Epidermal melanocyte (primary cell): ENCODE measurements around the gene TMEM240.
A peak's percentile ranks its signal among the peaks of the same experiment; 100 is the strongest.
"Not testable (repeated sequence)": the region's sequence is repeated elsewhere in the genome, so short reads cannot be mapped to it uniquely, and the experiment has no call there.

Source experiments
- DNase-seq: peaks from one replicate; pipeline ENCODE4 v3.0.0; 2011; ENCODE audit warnings: low spot score; ENCODE audit not compliant: insufficient read length

TMEM240 gene

GRCh38 chr1:1557688-1558087, 17.3 kb upstream of the TMEM240 start:
- not testable (repeated sequence) for DNase-seq

DNA sequence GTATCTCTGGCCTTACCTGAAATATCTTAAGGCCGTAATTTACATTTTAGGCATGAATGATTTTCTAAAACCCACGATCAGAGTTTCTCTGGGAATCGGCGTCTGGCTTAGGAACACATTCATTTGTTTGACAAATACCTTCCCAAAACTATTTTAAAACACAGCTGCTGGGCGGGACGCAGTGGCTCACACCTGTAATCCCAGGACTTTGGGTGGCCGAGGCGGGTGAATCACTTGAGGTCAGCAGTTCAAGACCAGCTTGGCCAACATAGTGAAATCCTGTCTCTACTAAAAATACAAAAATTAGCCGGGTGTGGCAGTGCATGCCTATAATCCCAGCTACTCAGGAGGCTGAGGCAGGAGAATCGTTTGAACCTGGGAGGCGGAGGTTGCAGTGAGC, 16.5 kb upstream of the TMEM240 start:
- not testable (repeated sequence) for DNase-seq

- DNase-seq = no peak
These were observed 16.1 kb upstream of the TMEM240 start for GRCh38 chr1:1556505-1556904.

GRCh38 chr1:1554926-1555915, 14.8 kb upstream of the TMEM240 start:
- DNase-seq = no peak

DNA sequence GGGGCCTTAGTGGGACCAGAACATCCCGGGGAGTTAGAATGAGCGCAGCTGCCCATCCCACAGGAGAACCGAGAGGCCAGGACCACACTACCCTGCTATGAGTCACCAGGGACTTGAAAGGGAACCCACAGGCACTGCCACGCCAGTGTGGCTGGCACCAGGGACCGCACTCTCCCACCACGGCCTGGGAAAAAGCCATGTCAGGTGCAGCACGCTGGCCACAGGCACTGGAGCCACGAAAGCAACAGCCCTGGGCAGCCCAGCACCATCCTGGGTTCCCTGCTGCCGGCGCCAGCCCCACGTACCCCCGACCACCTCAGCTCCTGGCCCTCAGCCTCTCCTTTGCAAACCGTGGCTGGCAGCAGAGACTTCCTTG, 14.1 kb upstream of the TMEM240 start:
- DNase-seq = no peak

- no peak for DNase-seq
These were observed 13.5 kb upstream of the TMEM240 start for GRCh38 chr1:1553821-1554494.

GRCh38 chr1:1552263-1552639, 11.8 kb upstream of the TMEM240 start:
- no peak for DNase-seq

- no peak for DNase-seq
These were observed 11.3 kb upstream of the TMEM240 start for GRCh38 chr1:1551524-1552262.

- DNase-seq = peak; percentile 75
These were observed 10.4 kb upstream of the TMEM240 start for GRCh38 chr1:1550591-1551432.

GRCh38 chr1:1550087-1550486, 9.7 kb upstream of the TMEM240 start:
- DNase-seq = peak; percentile 13

- DNase-seq = no peak
These were observed 8.2 kb upstream of the TMEM240 start for GRCh38 chr1:1548591-1548990.

DNA sequence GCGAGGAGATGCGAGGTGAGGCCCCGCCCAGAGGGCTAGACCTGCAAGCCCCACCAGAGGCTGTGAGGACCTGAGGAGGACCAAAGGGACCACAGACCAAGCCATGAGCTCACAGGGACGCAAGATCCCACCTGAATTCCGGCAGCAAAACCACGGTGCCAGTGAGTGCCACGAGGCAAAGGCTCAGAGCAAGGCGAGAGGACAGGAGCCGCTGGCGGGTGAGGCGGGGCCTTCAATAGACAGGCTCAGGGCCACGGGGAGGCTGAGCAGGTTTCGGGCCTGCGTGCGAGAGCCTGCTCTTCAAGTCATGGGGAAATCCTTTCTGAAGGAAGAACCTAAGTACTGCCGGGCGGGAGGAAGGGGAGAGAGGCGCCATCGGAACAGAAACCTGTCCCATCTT, 7.1 kb upstream of the TMEM240 start:
- DNase-seq = no peak

- no peak for DNase-seq
These were observed 6.6 kb upstream of the TMEM240 start for GRCh38 chr1:1547011-1547410.

DNA sequence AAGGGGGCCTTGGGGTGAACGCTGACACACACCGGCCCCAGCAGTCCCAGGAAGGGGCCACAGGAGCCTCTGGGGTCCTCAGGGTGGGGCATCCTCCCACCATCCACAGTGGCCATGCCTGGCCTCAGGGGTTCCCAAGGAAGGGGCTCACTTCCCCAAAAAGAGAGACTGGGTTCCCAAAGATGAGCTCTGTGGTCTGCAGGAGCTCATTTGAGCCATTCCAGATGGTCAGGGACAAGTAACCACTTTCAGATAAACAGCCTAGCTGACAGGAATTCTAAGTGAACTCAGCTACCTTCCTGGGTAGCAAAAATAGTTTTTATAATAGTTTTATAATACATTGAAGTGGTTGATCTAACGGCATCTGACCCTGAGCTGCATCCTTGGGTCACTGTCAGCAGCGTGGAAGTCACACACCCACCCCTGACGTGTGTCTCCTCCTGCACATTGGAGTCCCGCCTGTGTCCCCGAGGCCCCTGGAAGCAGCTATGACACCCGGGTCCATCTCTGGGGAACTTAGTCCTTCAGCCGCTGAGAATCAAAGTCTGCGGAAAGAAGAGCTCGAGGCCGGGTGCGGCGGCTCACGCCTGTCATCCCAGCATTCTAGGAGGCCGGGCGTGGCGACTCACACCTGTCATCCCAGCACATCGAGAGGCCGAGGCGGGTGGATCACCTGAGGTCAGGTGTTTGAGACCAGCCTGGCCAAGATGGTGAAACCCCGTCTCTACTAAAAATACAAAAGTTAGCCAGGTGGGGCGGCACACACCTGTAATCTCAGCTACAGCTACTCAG, 5.7 kb upstream of the TMEM240 start:
- DNase-seq = no peak

DNA sequence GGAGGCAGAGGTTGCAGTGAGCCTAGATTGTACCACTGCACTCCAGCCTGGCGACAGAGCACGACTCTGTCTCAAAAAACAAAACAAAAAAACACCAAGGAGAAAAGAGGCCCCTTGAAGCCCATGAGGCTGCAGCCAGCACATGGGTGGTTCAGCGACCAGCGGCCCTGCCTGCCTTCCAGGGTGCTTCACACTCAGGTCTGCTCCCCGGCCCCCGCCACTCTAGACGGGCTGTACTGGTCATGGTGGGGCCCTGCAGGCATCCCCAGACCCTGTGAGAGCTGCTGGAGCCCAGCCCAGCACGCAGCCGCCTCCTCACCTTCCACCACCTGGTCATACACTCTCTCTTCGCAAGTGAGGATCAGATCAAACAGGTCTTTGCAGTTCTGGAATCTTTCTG, 4.1 kb upstream of the TMEM240 start:
- DNase-seq = no peak

GRCh38 chr1:1543706-1544099, 3.3 kb upstream of the TMEM240 start:
- no peak for DNase-seq

- no peak for DNase-seq
These were observed 2.6 kb upstream of the TMEM240 start for GRCh38 chr1:1542766-1543705.

- no peak for DNase-seq
These were observed 1.7 kb upstream of the TMEM240 start for GRCh38 chr1:1541956-1542765.
